HepG2 (cell line): ENCODE measurements around the gene PRKN. TPM values are rescaled to one million over a fixed set of nuclear protein-coding genes. Genes with fewer than 3 reads are reported as not detected.

Experiments
- ATAC-seq: fragments of 200-7000 bp; cut with Tn5 transposase; 3 replicates; pipeline ENCODE4 v1.9.1; 2020; ENCODE audit warnings: mild to moderate bottlenecking, moderate library complexity
- BruUV-seq: library from RNA; stranded (reverse); fragments of 400-500 nt; replicated peaks from 2 replicates; lab custom pipeline; 2021; lab: Mats Ljungman, UMichigan
- CTCF ChIA-PET: fragments of 300-600 bp; formaldehyde crosslinking; extraction: SDS; loops from one replicate; lab custom pipeline; 2021; ENCODE audit warnings: low total read pairs, inconsistent platforms, low intra/inter-chr PET ratio; lab: Yijun Ruan, JAX
- POLR2A ChIA-PET: fragments of 350-600 bp; sonication (Branson Sonifier 250); formaldehyde crosslinking; loops from one replicate; lab custom pipeline; 2020; ENCODE audit warnings: antibody characterized with exemption, inconsistent platforms; lab: Yijun Ruan, JAX
- DNase-seq: peaks from one replicate; pipeline ENCODE4 v3.0.0-alpha.2; 2015; ENCODE audit warnings: low spot score
- FAIRE-seq: peaks from 3 replicates; lab custom pipeline; 2011; peaks lifted over from hg19 to GRCh38; lab: Jason Lieb, UNC
- H2AFZ ChIP-seq: one replicate; pipeline ENCODE4 v1.6.1; 2011; ENCODE audit warnings: low read length, inconsistent platforms
- H3K27ac ChIP-seq: fragments of 300-600 bp; 3 replicates; pipeline ENCODE4 v1.8.0; 2011; ENCODE audit warnings: mixed run types, mild to moderate bottlenecking, mixed read lengths, low read length, inconsistent platforms; ENCODE audit not compliant: insufficient read depth; ENCODE audit errors: extremely low read length
- H3K27me3 ChIP-seq, 2 experiments: fragments of 200-600 bp in 1 of 2; 2 replicates in 1 of 2; 3 replicates in 1 of 2; pipeline versions ENCODE4 v1.6.0 to v1.8.0; 2011; ENCODE audit warnings: low read length in 2 of 2, mild to moderate bottlenecking in 2 of 2, moderate library complexity in 2 of 2, inconsistent platforms in 1 of 2; ENCODE audit not compliant: insufficient read depth in 2 of 2, control insufficient read depth in 1 of 2
- H3K36me3 ChIP-seq, 2 experiments: fragments of 200-600 bp in 1 of 2; replicated peaks in 1 of 2; 2 replicates in 1 of 2; 3 replicates in 1 of 2; pipeline versions ENCODE4 v1.5.1 to v1.8.0; 2011; ENCODE audit warnings: low read length in 2 of 2, inconsistent platforms in 1 of 2; ENCODE audit not compliant: insufficient read depth in 2 of 2, control insufficient read depth in 1 of 2
- H3K4me1 ChIP-seq: 2 replicates; pipeline ENCODE4 v1.5.1; 2012; ENCODE audit warnings: low read length, inconsistent platforms; ENCODE audit not compliant: insufficient read depth
- H3K4me2 ChIP-seq: 2 replicates; pipeline ENCODE4 v1.6.0; 2011; ENCODE audit warnings: low read depth, low read length, inconsistent platforms
- H3K4me3 ChIP-seq, 3 experiments: fragments of 200-600 bp in 1 of 3; sonication (generic), shearing (Covaris generic) in 1 of 3; replicated peaks in 1 of 3; 2 replicates each; pipeline ENCODE4 v1.5.1; 2011 to 2016; ENCODE audit warnings: low read length in 3 of 3, inconsistent platforms in 2 of 3, low read depth in 2 of 3, mild to moderate bottlenecking in 2 of 3, control low read depth in 1 of 3, mixed read lengths in 1 of 3; ENCODE audit not compliant: insufficient read depth in 1 of 3
- H3K79me2 ChIP-seq: one replicate; pipeline ENCODE4 v1.6.1; 2011; ENCODE audit warnings: low read length, inconsistent platforms; ENCODE audit not compliant: insufficient read depth
- H3K9ac ChIP-seq: 2 replicates; pipeline ENCODE4 v1.6.0; 2011; ENCODE audit warnings: mild to moderate bottlenecking, low read depth, low read length, inconsistent platforms; ENCODE audit not compliant: insufficient read depth
- H3K9me3 ChIP-seq: 2 replicates; pipeline ENCODE4 v1.5.1; 2012; ENCODE audit warnings: mild to moderate bottlenecking, low read length
- H4K20me1 ChIP-seq: 2 replicates; pipeline ENCODE4 v1.6.0; 2011; ENCODE audit warnings: inconsistent platforms, mild to moderate bottlenecking, low read length, moderate library complexity; ENCODE audit not compliant: insufficient read depth
- ETV6 ChIP-seq: sonication (generic); formaldehyde crosslinking; conservative IDR thresholded peaks from 2 replicates; pipeline ENCODE4 v1.4.0; 2020; ENCODE audit warnings: missing genetic modification reagents
- JUND ChIP-seq: sonication (generic); formaldehyde crosslinking; IDR thresholded peaks from 2 replicates; pipeline ENCODE4 v1.8.0; 2022; ENCODE audit warnings: mild to moderate bottlenecking, missing genetic modification reagents
- MED13 ChIP-seq: sonication (generic); formaldehyde crosslinking; IDR thresholded peaks from 2 replicates; pipeline ENCODE4 v1.5.0; 2020; ENCODE audit warnings: missing genetic modification reagents
- SNRNP70 ChIP-seq: fragments of 200-400 bp; formaldehyde crosslinking; IDR thresholded peaks from 2 replicates; pipeline ENCODE4 v1.6.1; 2017; ENCODE audit warnings: mild to moderate bottlenecking, low read depth, low read length, moderate library complexity
- TCF7L2 ChIP-seq: IDR thresholded peaks from 2 replicates; pipeline ENCODE4 v1.6.1; 2011; ENCODE audit warnings: mild to moderate bottlenecking, low read depth, low read length, moderate library complexity
- ZKSCAN1 ChIP-seq: fragments of 150-350 bp; IDR thresholded peaks from 2 replicates; pipeline ENCODE4 v1.6.1; 2014; ENCODE audit warnings: low read length
- ZNF101 ChIP-seq: sonication (generic); formaldehyde crosslinking; IDR thresholded peaks from 2 replicates; pipeline ENCODE4 v1.4.0; 2020; ENCODE audit warnings: mild to moderate bottlenecking, low read depth, missing genetic modification reagents, borderline replicate concordance
- ZNF350 ChIP-seq: sonication (generic); formaldehyde crosslinking; IDR thresholded peaks from 2 replicates; pipeline ENCODE4 v1.4.0; 2020; ENCODE audit warnings: mild to moderate bottlenecking, low read depth, missing genetic modification reagents, borderline replicate concordance
- ZNF543 ChIP-seq: sonication (generic); formaldehyde crosslinking; IDR thresholded peaks from 2 replicates; pipeline ENCODE4 v1.4.0; 2020; ENCODE audit warnings: mild to moderate bottlenecking, missing genetic modification reagents
- ZNF607 ChIP-seq: sonication (generic); formaldehyde crosslinking; IDR thresholded peaks from 2 replicates; pipeline ENCODE4 v1.5.1; 2020; ENCODE audit warnings: missing genetic modification reagents, mild to moderate bottlenecking, borderline replicate concordance
- WGBS: methylation state at CpG from one replicate; pipeline ENCODE4 v1.1.6; 2017; ENCODE audit warnings: low lambda C conversion rate; 5-methylcytosine and 5-hydroxymethylcytosine counted together
- in situ Hi-C: cut with HindIII; loops from 2 replicates; pipeline ENCODE4 v1.10.0; 2017; ENCODE audit warnings: low pct_unique_long_range_greater_than_20kb; ENCODE audit not compliant: extremely low pct_ligation_motif_present
- intact Hi-C: fragments of 100-400 bp; cut with micrococcal nuclease; formaldehyde crosslinking; loops from one replicate; pipeline ENCODE4 v1.10.0; 2022; ENCODE audit not compliant: unreplicated experiment
- polyA plus RNA-seq, 8 experiments: library from polyadenylated mRNA; depleted of rRNA in 3 of 8; stranded (reverse) in 7 of 8; unstranded in 1 of 8; fragments of >200 nt; fragmentation: Illumina TruSeq in 4 of 8; extraction: Trizol in 4 of 8; gene quantifications; 2 replicates each; pipeline versions ENCODE4 v1.2.1 to v1.2.3, GENCODE V29; 2011 to 2016; ENCODE audit warnings: low read depth in 4 of 8, missing spikeins in 1 of 8, mixed read lengths in 1 of 8; ENCODE audit not compliant: insufficient read depth in 1 of 8
- total RNA-seq, 5 experiments: library from RNA; depleted of rRNA; stranded (reverse); fragments of >200 nt; fragmentation: Illumina TruSeq; extraction: Trizol; gene quantifications; 2 replicates each; pipeline ENCODE4 v1.2.3, GENCODE V29; 2016; ENCODE audit warnings: low read depth in 1 of 5
- TF ChIP-seq, protein P1 (sequence below): sonication (generic); formaldehyde crosslinking; IDR thresholded peaks from 2 replicates; pipeline ENCODE4 v1.8.0; 2022; ENCODE audit warnings: missing genetic modification reagents, low read depth, mild to moderate bottlenecking, borderline replicate concordance
- TF ChIP-seq, protein P2 (sequence below): sonication (generic); formaldehyde crosslinking; IDR thresholded peaks from 2 replicates; pipeline ENCODE4 v1.4.0; 2020; ENCODE audit warnings: mild to moderate bottlenecking, missing genetic modification reagents
- TF ChIP-seq, protein P3 (sequence below): sonication (generic); formaldehyde crosslinking; IDR thresholded peaks from 2 replicates; pipeline ENCODE4 v1.5.0; 2020; ENCODE audit warnings: missing genetic modification reagents, mild to moderate bottlenecking, borderline replicate concordance
- TF ChIP-seq, protein P4 (sequence below): IDR thresholded peaks from 2 replicates; pipeline ENCODE4 v1.6.1; 2016; ENCODE audit warnings: missing biosample characterization, missing genetic modification reagents, low read depth

The PRKN gene
- total and polyA plus RNA-seq, 2 of the 13 experiments (the other 11 are each of a cell fraction or from before 2014, with no cell fraction given), result 0.31 to 0.44 TPM

DNA sequence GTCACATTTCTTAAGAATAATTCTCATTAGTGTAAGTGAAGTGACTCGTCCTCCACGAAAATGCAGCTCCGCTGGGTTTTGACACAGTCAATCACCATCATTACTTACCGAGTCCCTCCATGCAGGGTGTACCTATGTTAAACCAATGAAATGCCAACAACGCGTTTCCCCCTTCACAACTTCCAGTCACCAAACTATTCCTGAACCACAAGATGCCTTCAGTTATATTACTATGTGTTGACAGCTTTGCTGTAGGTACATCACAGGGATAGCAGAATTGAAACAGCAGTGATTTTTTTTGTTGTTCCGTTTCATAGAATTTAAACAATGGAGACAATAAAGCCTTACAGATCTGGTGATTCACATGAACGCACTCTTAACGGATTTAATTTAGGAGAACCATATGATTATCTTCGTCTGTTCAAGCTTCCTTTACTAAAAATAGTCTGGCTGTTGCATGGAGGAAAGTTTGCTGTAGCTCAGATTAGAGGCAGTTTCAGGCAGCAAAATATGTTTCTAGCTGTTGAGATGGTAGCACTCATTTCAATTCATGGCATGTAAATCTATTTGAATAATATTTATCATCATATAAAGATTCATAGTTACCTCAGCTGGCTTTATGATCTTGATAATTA lies 652.8 kb downstream of the PRKN start:
- BruUV-seq, result no TSS peak
- no peak for TF ChIP-seq SNRNP70
- TF ChIP-seq ZNF543 (CRISPR knock-in tag), result no peak
- TF ChIP-seq, protein P1, sequence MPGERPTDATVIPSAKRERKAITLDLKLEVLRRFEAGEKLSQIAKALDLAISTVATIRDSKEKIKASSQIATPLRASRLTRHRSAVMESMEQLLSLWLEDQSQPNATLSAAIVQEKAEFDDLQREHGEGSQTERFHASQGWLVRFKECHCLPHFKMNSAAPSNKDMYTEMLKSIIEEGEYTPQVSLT (CRISPR knock-in tag), result no peak
- no peak for TF ChIP-seq ETV6
- no peak for TF ChIP-seq TCF7L2
- no peak for TF ChIP-seq ZNF101 (CRISPR knock-in tag)
- no peak for TF ChIP-seq ZKSCAN1
- no peak for TF ChIP-seq MED13 (CRISPR knock-in tag)
- TF ChIP-seq, protein P2, sequence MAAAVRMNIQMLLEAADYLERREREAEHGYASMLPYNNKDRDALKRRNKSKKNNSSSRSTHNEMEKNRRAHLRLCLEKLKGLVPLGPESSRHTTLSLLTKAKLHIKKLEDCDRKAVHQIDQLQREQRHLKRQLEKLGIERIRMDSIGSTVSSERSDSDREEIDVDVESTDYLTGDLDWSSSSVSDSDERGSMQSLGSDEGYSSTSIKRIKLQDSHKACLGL (CRISPR knock-in tag), result no peak
- TF ChIP-seq, protein P3, sequence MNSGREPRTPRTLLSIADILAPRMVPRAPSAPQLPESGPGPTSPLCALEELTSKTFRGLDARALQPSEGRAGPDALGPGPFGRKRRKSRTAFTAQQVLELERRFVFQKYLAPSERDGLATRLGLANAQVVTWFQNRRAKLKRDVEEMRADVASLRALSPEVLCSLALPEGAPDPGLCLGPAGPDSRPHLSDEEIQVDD (CRISPR knock-in tag), result no peak
- TF ChIP-seq JUND, result no peak
- TF ChIP-seq, protein P4, sequence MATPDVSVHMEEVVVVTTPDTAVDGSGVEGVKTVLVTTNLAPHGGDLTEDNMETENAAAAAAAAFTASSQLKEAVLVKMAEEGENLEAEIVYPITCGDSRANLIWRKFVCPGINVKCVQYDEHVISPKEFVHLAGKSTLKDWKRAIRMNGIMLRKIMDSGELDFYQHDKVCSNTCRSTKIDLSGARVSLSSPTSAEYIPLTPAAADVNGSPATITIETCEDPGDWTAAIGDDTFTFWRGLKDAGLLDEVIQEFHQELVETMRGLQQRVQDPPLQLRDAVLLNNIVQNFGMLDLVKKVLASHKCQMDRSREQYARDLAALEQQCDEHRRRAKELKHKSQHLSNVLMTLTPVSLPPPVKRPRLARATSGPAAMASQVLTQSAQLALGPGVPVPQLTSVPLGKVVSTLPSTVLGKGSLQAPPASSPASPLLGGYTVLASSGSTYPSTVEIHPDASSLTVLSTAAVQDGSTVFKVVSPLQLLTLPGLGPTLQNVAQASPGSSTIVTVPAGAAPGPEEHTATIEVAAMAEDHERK (CRISPR knock-in tag), result no peak
- no peak for TF ChIP-seq ZNF607
- TF ChIP-seq ZNF350 (CRISPR knock-in tag), result no peak
- Histone ChIP-seq H3K9me3 (no peaks in the 10 kb centered on the region; the same call in 1 of the 2 replicates), H3K27me3 (no peaks in the 10 kb centered on the region), H2AFZ (no peak overlapping the region), H3K4me1 (no peaks in the 10 kb centered on the region), H3K4me3 (no peak overlapping the region), H3K36me3 (no peaks in the 10 kb centered on the region), H3K79me2 (no peaks in the 10 kb centered on the region), H4K20me1 (no peaks in the 10 kb centered on the region), H3K4me2 (no peak overlapping the region), H3K9ac (no peak overlapping the region), H3K27ac (no peak overlapping the region)
- in situ Hi-C loops, result no loop called here
- no peak for FAIRE-seq
- POLR2A ChIA-PET, result no interaction called here
- no peak for DNase-seq
- WGBS, result 52% methylated on average over 10 of the region's 10 CpGs
- ATAC-seq, result no peak
- CTCF ChIA-PET, result no interaction called here
- intact Hi-C loops, result no loop called here
